Activated B cell treated with CpG ODN at 0.5 μM for 24 hours (primary cell): Measurements from ENCODE around the gene CD22. TPM values are rescaled to one million over a fixed set of nuclear protein-coding genes. Genes with fewer than 3 reads are reported as not detected.

Experiments
- ATAC-seq: fragments of 200-7000 bp; cut with Tn5 transposase; one replicate; pipeline ENCODE4 v1.10.0; 2021; ENCODE audit warnings: low read depth, mild to moderate bottlenecking, moderate library complexity
- CTCF ChIA-PET: fragments of 350-600 bp; sonication (Branson Sonifier 250); formaldehyde crosslinking; loops from one replicate; lab custom pipeline; 2021; ENCODE audit warnings: antibody characterized with exemption; lab: Charles Lee
- POLR2A ChIA-PET: fragments of 350-600 bp; sonication (Branson Sonifier 250); formaldehyde crosslinking; loops from one replicate; lab custom pipeline; 2021; ENCODE audit warnings: antibody characterized with exemption; lab: Charles Lee
- DNase-seq: peaks from one replicate; pipeline ENCODE4 v3.0.0; 2022
- H3K27ac Mint-ChIP-seq: one replicate; pipeline ENCODE4 v1.8.0; 2020; ENCODE audit warnings: mixed read lengths
- H3K27me3 Mint-ChIP-seq: one replicate; pipeline ENCODE4 v1.8.0; 2021; ENCODE audit warnings: mixed read lengths
- H3K36me3 Mint-ChIP-seq: one replicate; pipeline ENCODE4 v1.8.0; 2021; ENCODE audit warnings: low read depth, mixed read lengths
- H3K4me1 Mint-ChIP-seq: one replicate; pipeline ENCODE4 v1.8.0; 2021; ENCODE audit warnings: mixed read lengths
- H3K4me3 Mint-ChIP-seq: one replicate; pipeline ENCODE4 v1.8.0; 2020; ENCODE audit warnings: mild to moderate bottlenecking, mixed read lengths
- H3K9me3 Mint-ChIP-seq: one replicate; pipeline ENCODE4 v1.8.0; 2020; ENCODE audit warnings: mixed read lengths
- intact Hi-C: fragments of 100-400 bp; cut with micrococcal nuclease; formaldehyde crosslinking; loops from one replicate; pipeline ENCODE4 v1.15.1; 2024
- total RNA-seq: library from RNA; stranded (reverse); gene quantifications from 2 replicates; pipeline ENCODE4 v1.2.3, GENCODE V29; 2022
- TF ChIP-seq, protein P1 (sequence below): fragments of 200-600 bp; IDR thresholded peaks from one replicate; pipeline ENCODE4 v1.8.0; 2022; ENCODE audit warnings: antibody characterized with exemption, mild to moderate bottlenecking

Gene CD22
- total RNA-seq, 1 donor from 2014 or later: 1,096 TPM

DNA sequence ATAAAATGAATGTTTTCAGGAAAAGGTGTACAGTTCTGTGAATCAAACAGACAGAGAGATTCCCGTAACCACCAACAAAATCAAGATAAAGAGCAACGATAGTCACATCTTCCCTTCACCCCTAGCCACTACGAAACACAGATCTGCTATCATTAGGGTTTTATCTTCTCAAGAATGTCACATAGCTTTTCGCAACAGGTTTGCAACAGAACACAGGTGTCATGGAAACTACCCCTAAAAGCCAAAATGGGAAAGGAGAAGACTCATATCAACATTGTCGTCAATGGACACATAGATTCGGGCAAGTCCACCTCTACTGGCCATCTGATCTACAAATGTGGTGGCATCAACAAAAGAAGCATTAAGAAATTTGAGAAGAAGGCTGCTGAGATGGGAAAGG is 52.9 kb downstream of the CD22 start:
- ATAC-seq (no peak), DNase-seq (no peak)
- H3K36me3 Mint-ChIP-seq: peaks cover 3% of the 10 kb centered on the region
- peaks cover 5% of the 10 kb centered on the region for H3K27me3 Mint-ChIP-seq
- no peak overlapping the region for H3K4me3 Mint-ChIP-seq
- H3K9me3 Mint-ChIP-seq: peaks cover 3% of the 10 kb centered on the region
- intact Hi-C loops: no loop called here
- H3K27ac Mint-ChIP-seq: no peak overlapping the region
- peaks cover 9% of the 10 kb centered on the region for H3K4me1 Mint-ChIP-seq
- CTCF ChIA-PET: no interaction called here
- TF ChIP-seq, protein P1, sequence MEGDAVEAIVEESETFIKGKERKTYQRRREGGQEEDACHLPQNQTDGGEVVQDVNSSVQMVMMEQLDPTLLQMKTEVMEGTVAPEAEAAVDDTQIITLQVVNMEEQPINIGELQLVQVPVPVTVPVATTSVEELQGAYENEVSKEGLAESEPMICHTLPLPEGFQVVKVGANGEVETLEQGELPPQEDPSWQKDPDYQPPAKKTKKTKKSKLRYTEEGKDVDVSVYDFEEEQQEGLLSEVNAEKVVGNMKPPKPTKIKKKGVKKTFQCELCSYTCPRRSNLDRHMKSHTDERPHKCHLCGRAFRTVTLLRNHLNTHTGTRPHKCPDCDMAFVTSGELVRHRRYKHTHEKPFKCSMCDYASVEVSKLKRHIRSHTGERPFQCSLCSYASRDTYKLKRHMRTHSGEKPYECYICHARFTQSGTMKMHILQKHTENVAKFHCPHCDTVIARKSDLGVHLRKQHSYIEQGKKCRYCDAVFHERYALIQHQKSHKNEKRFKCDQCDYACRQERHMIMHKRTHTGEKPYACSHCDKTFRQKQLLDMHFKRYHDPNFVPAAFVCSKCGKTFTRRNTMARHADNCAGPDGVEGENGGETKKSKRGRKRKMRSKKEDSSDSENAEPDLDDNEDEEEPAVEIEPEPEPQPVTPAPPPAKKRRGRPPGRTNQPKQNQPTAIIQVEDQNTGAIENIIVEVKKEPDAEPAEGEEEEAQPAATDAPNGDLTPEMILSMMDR: no peak
- POLR2A ChIA-PET: no interaction called here

DNA sequence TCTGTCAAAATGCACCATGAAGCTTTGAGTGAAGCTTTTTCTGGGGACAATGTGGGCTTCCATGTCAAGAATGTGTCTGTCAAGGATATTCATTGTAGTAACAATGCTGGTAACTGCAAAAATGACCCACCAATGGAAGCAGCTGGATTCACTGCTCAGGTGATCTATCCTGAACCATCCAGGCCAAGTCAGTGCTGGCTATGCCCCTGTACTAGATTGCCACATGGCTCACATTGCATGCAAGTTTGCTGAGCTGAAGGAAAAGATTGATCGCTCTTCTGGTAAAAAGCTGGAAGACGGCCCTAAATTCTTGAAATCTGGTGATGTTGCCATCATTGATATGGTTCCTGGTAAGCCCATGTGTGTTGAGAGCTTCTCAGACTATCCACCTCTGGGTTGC is 54.5 kb downstream of the CD22 start:
- POLR2A ChIA-PET: no interaction called here
- Mint-ChIP-seq H3K4me1 (no peaks in the 10 kb centered on the region), H3K27me3 (peaks cover 5% of the 10 kb centered on the region), H3K4me3 (no peak overlapping the region), H3K9me3 (peaks cover 3% of the 10 kb centered on the region), H3K36me3 (peaks cover 3% of the 10 kb centered on the region), H3K27ac (no peak overlapping the region)
- DNase-seq (no peak), ATAC-seq (no peak)
- CTCF ChIA-PET: interaction anchor here (0.8 kb wide), 1 partner anchor 29 kb away, joined by 3 read pairs; no protein-coding TSS in a partner anchor
- intact Hi-C loops: no loop called here
- TF ChIP-seq, protein P1: no peak

DNA sequence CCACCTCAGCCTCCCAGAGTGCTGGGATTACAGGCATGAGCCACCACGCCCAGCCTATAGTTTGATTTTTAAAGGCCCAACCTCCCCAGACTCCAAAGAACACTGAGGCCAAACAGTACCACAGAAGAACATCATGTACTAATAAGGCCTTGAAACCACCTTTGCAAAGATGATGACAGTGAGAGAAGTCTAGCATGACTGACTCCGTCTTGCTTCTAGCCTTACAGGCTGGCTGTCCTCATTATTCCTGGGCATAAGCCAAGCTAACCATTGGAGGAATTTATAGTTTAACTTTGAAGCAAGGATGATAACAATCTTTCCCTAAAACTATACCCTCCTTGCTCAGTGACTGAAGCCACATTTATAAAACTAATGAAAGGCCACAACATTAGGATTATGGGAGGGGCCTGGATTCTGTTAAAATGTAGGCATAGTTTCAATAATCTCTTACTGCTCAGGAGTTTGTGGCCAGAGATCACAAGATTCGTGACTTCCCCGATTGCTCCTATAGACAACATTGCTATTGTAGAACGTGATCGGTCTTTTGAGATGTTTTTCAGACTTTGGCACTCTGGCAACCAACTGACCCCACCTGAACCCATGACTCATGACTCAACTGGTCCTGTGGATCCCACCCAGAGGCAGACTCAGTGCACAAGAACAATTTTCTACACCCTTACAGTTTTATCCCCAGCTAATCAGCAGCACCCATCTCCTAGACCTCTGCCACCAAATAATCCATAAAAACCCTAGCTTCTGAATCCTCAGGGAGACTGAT is 59.5 kb downstream of the CD22 start:
- peaks cover 3% of the 10 kb centered on the region for H3K9me3 Mint-ChIP-seq
- CTCF ChIA-PET: no interaction called here
- TF ChIP-seq, protein P1: no peak
- H3K27me3 Mint-ChIP-seq: peaks cover 3% of the 10 kb centered on the region
- H3K27ac Mint-ChIP-seq: no peak overlapping the region
- POLR2A ChIA-PET: interaction anchor here (0.6 kb wide), 1 partner anchor 61 kb away, joined by 3 read pairs; no protein-coding TSS in a partner anchor
- H3K36me3 Mint-ChIP-seq: peaks cover 3% of the 10 kb centered on the region
- ATAC-seq: no peak
- no peaks in the 10 kb centered on the region for H3K4me1 Mint-ChIP-seq
- intact Hi-C loops: no loop called here
- no peak for DNase-seq
- no peak overlapping the region for H3K4me3 Mint-ChIP-seq

DNA sequence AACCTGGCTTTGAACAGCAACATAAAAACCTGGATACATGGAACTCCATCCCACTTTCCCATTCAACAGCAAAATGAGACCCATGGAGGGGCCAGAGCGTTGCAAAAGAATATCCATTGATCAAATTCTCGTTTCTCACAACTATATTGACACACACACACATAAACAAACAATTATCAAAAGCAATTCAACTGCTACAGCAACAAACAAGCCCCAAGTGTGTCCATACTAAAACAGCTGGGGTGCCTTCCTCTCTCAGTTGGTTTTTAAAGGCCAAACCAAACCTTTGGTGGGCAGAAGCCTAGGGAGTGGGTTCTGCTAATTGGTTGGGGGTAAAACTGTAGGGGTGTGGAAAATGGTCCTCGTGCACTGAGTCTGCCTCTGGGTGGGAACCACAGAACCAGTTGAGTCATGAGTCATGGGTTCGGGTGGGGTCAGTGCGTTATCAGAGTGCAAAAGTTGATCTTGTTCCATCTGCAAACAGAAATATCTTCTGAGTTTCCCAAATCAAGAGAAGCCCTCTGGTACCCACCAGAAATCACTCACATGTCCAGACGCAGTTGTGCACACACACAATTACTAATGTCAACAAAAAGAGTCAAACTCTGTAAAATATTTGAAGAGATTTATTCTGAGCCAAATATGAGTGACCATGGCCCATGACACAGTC is 60.3 kb downstream of the CD22 start:
- H3K27ac Mint-ChIP-seq: no peak overlapping the region
- DNase-seq (no peak), ATAC-seq (no peak)
- H3K36me3 Mint-ChIP-seq: peaks cover 3% of the 10 kb centered on the region
- TF ChIP-seq, protein P1: no peak
- H3K27me3 Mint-ChIP-seq: peaks cover 3% of the 10 kb centered on the region
- H3K4me1 Mint-ChIP-seq: no peaks in the 10 kb centered on the region
- POLR2A ChIA-PET: interaction anchor here (0.6 kb wide), 1 partner anchor 55 kb away, joined by 4 read pairs; no protein-coding TSS in a partner anchor
- intact Hi-C loops: no loop called here
- peaks cover 3% of the 10 kb centered on the region for H3K9me3 Mint-ChIP-seq
- CTCF ChIA-PET: no interaction called here
- H3K4me3 Mint-ChIP-seq: no peak overlapping the region
